Esophagus muscularis mucosa (tissue), 4 donors: ENCODE results near the gene JPH3. TPM values are rescaled to one million over a fixed set of nuclear protein-coding genes. Genes with fewer than 3 reads are reported as not detected.
"Not testable (repeated sequence)": the region's sequence is repeated elsewhere in the genome, so short reads cannot be mapped to it uniquely, and the experiment has no call there.

Source experiments
- DNase-seq: peaks from one replicate; pipeline ENCODE4 v3.0.0-alpha.2; 2017; ENCODE audit errors: extremely low spot score
- H3K27ac ChIP-seq, 4 donors: fragments of 200-600 bp; sonication (generic); replicated peaks in 1 of 4; 1 replicate in 3 of 4; 2 replicates in 1 of 4; pipeline ENCODE4 v1.5.1; 2016 to 2019; ENCODE audit warnings: mild to moderate bottlenecking in 1 of 4
- H3K27me3 ChIP-seq, 4 donors: fragments of 200-600 bp; sonication (generic); one replicate each; pipeline versions ENCODE4 v1.5.1 to v1.6.0; 2016 to 2019
- H3K36me3 ChIP-seq, 4 donors: fragments of 200-600 bp; sonication (generic); one replicate each; pipeline ENCODE4 v1.5.1; 2016 to 2019
- H3K4me1 ChIP-seq, 4 donors: fragments of 200-600 bp; sonication (generic); one replicate each; pipeline ENCODE4 v1.5.1; 2016 to 2019
- H3K4me3 ChIP-seq, 4 donors: fragments of 200-600 bp; sonication (generic); 1 replicate in 2 of 4; 2 replicates in 2 of 4; pipeline ENCODE4 v1.5.1; 2016 to 2019; ENCODE audit warnings: mild to moderate bottlenecking in 4 of 4, moderate library complexity in 1 of 4
- H3K9me3 ChIP-seq, 4 donors: fragments of 200-600 bp; sonication (generic); 1 replicate in 3 of 4; 2 replicates in 1 of 4; pipeline ENCODE4 v1.5.1; 2016 to 2019
- CTCF ChIP-seq, 3 experiments: fragments of 200-600 bp in 2 of 3; fragments of 450-650 bp in 1 of 3; sonication (generic) in 2 of 3; IDR thresholded peaks; one replicate each; pipeline ENCODE4 v1.5.1; 2017 to 2019; ENCODE audit warnings: antibody characterized with exemption in 3 of 3, mild to moderate bottlenecking in 2 of 3, moderate library complexity in 1 of 3
- EP300 ChIP-seq: sonication (generic); formaldehyde crosslinking; IDR thresholded peaks from one replicate; pipeline ENCODE4 v1.6.1; 2017; ENCODE audit warnings: antibody characterized with exemption
- POLR2A ChIP-seq: fragments of 450-650 bp; IDR thresholded peaks from one replicate; pipeline ENCODE4 v1.6.1; 2017; ENCODE audit warnings: antibody characterized with exemption, moderate library complexity, mild to moderate bottlenecking, low read depth
- POLR2AphosphoS5 ChIP-seq, 2 donors: sonication (generic); formaldehyde crosslinking; IDR thresholded peaks; one replicate each; pipeline ENCODE4 v1.6.1; 2017; ENCODE audit warnings: antibody characterized with exemption in 2 of 2
- WGBS: methylation state at CpG from one replicate; pipeline ENCODE4 v1.1.5; 2018; 5-methylcytosine and 5-hydroxymethylcytosine counted together
- intact Hi-C: fragments of 100-400 bp; cut with DNase I; formaldehyde crosslinking; loops from one replicate; pipeline ENCODE4 v1.15.1; 2023
- total RNA-seq, 4 donors: library from RNA; depleted of rRNA; stranded (reverse); fragments of >200 nt; gene quantifications; one replicate each; pipeline versions ENCODE4 v1.1.0 to v1.2.1, GENCODE V29; 2016

Gene JPH3
- total RNA-seq, 4 donors from 2014 or later, result 0.42 to 2.2 (median 0.54) TPM

- intact Hi-C loops, result no loop called here
- TF ChIP-seq POLR2AphosphoS5 (IDR thresholded peaks at IDR 0.05) (no peak), POLR2A (no peak), EP300 (no peak), CTCF (IDR thresholded peaks at IDR 0.05) (no peak)
- Histone ChIP-seq H3K36me3 (peaks cover 14 to 78% (median 43%) of the 10 kb centered on the region in 4 donors), H3K27ac (no peak overlapping the region), H3K27me3 (no peaks in the 10 kb centered on the region), H3K9me3 (no peaks in the 10 kb centered on the region), H3K4me3 (no peak overlapping the region), H3K4me1 (peaks cover 0 to 12% (median 7%) of the 10 kb centered on the region in 4 donors)
- WGBS, result 82% methylated on average over 28 of the region's 28 CpGs
- DNase-seq, result no peak
Observed at GRCh38 chr16:87725596-87726235, 123.4 kb downstream of the JPH3 start.

GRCh38 chr16:87726577-87726976 lies 124.3 kb downstream of the JPH3 start:
- WGBS, result 78% methylated on average over 11 of the region's 40 CpGs
- peaks cover 16 to 78% (median 41%) of the 10 kb centered on the region in 4 donors for H3K36me3 ChIP-seq

GRCh38 chr16:87727346-87727745 lies 125.0 kb downstream of the JPH3 start:
- Histone ChIP-seq H3K4me1 (peaks cover 0 to 12% (median 7%) of the 10 kb centered on the region in 4 donors), H3K4me3 (no peak overlapping the region), H3K27ac (no peak overlapping the region), H3K27me3 (no peaks in the 10 kb centered on the region), H3K9me3 (no peaks in the 10 kb centered on the region), H3K36me3 (peaks cover 19 to 73% (median 36%) of the 10 kb centered on the region in 4 donors)
- intact Hi-C loops, result no loop called here
- no peak for TF ChIP-seq POLR2AphosphoS5 (IDR thresholded peaks at IDR 0.05)
- no peak for TF ChIP-seq EP300
- no peak for TF ChIP-seq CTCF (IDR thresholded peaks at IDR 0.05)
- TF ChIP-seq POLR2A, result no peak
- 95% methylated on average over 6 of the region's 16 CpGs for WGBS
- no peak for DNase-seq

More at GRCh38 chr16:87726577-87726976, 124.3 kb downstream of the JPH3 start:
- H3K4me1 ChIP-seq, result peaks cover 0 to 12% (median 7%) of the 10 kb centered on the region in 4 donors
- H3K27me3 ChIP-seq, DNase-seq, H3K4me3 ChIP-seq, intact Hi-C loops, H3K27ac ChIP-seq, H3K9me3 ChIP-seq: not testable (repeated sequence)

GRCh38 chr16:87728026-87728425 lies 125.7 kb downstream of the JPH3 start:
- H3K27ac ChIP-seq, result no peak overlapping the region
- 88% methylated on average over 12 of the region's 12 CpGs for WGBS
- no peak overlapping the region for H3K4me3 ChIP-seq
- intact Hi-C loops, result no loop called here
- no peak for DNase-seq
- peaks cover 0 to 9% (median 7%) of the 10 kb centered on the region in 4 donors for H3K4me1 ChIP-seq
- H3K36me3 ChIP-seq, result peaks cover 19 to 73% (median 34%) of the 10 kb centered on the region in 4 donors
- no peaks in the 10 kb centered on the region for H3K27me3 ChIP-seq
- no peak for TF ChIP-seq EP300
- no peak for TF ChIP-seq CTCF (IDR thresholded peaks at IDR 0.05)
- TF ChIP-seq POLR2AphosphoS5 (IDR thresholded peaks at IDR 0.05), result no peak
- TF ChIP-seq POLR2A, result no peak
- no peaks in the 10 kb centered on the region for H3K9me3 ChIP-seq

- H3K4me3 ChIP-seq, result no peak overlapping the region
- intact Hi-C loops, result no loop called here
- TF ChIP-seq POLR2AphosphoS5 (IDR thresholded peaks at IDR 0.05) (no peak), CTCF (IDR thresholded peaks at IDR 0.05) (no peak), POLR2A (no peak), EP300 (no peak)
- no peak for DNase-seq
- H3K27me3 ChIP-seq, result no peaks in the 10 kb centered on the region
- no peaks in the 10 kb centered on the region for H3K9me3 ChIP-seq
- WGBS, result 93% methylated on average over 16 of the region's 17 CpGs
- H3K4me1 ChIP-seq, result no peaks in the 10 kb centered on the region
- H3K36me3 ChIP-seq, result peaks cover 25 to 78% (median 33%) of the 10 kb centered on the region in 4 donors
- H3K27ac ChIP-seq, result no peak overlapping the region
Observed at GRCh38 chr16:87729266-87729954, 127.1 kb downstream of the JPH3 start.
